HG03097 (cell line): Measurements from ENCODE around the gene ATXN1.
"Not testable (repeated sequence)": the region's sequence is repeated elsewhere in the genome, so short reads cannot be mapped to it uniquely, and the experiment has no call there.

Experiments used
- ATAC-seq: cut with Tn5 transposase; IDR thresholded peaks from one replicate; pipeline ENCODE4 v1.9.1; 2021; ENCODE audit not compliant: unreplicated experiment, low FRiP score

The ATXN1 gene

DNA sequence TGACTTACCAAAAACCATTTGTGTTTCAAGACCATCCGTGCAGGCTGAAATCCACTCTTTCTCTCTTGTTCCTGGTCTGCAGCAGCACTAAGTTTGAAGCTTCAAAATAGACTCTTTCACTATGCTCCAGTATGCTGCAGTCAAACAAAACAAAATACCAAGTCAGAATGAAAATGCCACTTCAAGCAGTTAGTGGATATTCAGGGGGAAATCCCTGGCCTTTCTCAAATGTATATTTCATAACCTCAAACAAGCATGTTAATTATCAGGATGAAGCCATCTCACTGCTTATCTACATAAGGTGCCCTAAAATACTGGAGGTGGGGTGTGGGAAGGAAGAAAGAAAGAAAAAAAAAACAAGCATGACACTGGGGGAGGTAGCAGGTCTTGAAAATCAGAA lies 103.5 kb downstream of the ATXN1 start:
- no peak for ATAC-seq

DNA sequence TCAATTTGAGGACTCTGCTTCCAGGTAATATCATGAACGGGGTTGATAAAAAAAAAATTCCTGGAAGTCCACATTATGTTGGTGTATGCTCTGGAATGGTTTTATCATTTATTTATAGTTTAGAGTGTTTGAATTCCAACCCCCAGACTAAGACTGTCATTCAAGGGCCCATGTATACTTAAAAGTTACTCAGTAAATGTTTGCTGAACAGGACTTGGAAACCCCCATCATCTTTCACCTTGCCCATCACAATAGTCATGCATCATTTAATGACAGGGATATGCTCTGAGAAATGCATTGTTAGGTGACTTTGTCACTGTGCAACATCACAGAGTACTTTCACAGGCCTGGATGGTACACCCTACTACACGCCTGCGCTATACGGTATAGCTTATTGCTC lies 104.8 kb downstream of the ATXN1 start:
- ATAC-seq, result no peak

DNA sequence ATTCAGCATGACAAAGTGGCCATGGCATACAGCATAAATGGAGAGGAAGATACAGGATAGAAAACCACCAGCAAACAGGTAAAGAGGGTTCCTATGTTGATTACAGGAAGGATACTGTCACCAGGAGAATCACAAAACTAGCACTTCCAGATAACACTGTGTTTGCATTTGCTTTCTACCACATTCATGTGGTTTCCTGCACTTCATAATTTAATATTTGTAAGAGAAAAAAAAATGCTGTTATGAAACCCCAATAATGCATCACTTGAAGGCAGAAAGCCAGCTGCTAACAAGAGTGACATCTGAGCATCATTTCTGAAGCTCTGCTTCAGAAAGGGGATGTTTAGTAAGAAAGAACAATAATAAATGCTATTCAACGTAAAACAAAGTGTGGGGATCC lies 106.6 kb downstream of the ATXN1 start:
- peak; percentile 43 for ATAC-seq

DNA sequence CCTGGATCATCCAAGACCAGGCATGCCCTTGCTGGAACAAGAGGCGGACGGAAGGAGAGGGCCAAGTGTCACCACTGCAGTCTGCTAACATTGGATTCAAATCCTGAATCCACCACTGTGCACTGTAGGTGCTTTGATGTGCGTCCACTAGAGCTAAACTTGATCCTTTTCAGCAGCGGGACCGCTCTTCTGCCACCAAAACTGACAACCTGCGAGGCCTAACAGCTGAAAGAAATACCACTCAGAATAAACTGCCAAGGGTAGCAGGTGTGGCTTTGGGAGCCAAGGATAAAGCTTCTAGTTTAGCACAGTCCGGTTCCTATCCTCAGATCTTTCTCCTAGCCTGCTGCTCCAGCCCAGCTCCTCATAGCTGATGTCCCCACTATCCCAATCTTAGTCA lies 108.0 kb downstream of the ATXN1 start:
- no peak for ATAC-seq

DNA sequence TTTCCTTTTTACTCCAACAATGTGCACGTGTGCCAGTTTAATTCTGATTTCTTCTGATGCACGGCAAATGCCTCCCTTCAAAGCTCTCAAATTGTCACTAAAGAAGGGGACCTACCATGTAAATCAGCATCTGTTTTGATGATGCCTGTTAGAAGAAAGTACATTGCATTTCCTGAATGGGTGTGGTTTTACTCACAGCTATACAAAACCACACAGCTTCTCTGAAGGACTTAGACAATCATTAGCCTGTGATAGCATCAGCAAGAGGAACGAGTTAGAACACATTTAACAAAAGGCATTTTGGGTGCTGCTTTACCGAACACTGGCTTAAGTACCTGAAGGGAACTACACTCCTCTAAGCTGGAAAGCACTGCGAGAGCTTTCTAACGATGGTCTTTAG lies 109.4 kb downstream of the ATXN1 start:
- peak; percentile 88 for ATAC-seq

DNA sequence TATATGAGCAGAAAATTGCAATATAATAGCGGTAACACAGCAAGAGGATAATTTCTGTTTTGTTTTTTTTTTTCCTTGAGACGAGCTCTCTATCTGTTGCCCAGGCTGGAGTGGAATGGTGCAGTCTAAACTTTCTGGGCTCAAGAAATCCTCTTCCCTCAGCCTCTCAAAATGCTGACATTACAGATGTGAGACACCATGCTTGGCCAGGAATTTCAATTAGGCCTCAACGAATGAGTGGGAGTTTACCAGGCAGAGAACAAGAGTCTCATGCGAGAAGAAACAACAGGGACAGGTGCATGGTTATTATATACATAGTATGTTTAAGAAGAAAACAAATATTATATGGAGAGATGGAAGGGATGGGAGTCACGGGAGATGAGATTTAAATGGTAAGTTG lies 111.4 kb downstream of the ATXN1 start:
- no peak for ATAC-seq

DNA sequence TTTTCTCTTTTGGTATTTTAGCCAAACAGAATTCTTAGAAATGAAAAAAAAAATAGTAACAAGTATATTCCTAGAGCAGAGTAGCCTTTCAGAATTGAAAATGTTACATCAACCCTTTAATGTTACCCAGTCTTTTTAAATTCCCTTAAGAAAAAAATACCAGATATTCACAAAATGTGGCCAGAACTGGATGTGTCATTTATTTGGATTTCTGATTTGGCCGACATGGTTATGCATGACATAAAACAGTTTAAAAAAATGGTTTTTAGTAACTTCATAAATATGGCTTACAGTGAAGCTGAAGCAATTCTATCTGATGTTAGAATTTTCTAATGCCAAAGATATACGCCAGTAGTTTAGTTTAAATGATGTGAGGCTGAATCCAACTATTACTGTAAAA lies 112.0 kb downstream of the ATXN1 start:
- no peak for ATAC-seq

DNA sequence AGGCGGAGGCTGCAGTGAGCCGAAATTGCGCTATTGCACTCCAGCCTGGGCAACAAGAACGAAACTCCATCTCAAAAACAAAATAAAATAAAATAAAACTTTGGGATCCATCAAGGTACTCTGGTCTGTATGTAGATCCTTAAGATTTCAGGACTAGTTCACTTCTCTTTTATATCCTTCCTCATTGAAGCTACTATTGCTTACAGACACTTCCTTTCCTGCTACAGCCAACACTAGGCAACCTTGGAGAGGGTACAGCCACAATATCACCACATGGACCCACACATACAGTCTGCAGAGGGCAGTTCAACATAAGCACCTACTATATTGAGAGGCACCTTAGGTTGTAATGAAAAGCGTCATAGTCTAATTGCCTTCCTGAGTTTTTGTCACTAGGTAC lies 113.3 kb downstream of the ATXN1 start:
- no peak for ATAC-seq

DNA sequence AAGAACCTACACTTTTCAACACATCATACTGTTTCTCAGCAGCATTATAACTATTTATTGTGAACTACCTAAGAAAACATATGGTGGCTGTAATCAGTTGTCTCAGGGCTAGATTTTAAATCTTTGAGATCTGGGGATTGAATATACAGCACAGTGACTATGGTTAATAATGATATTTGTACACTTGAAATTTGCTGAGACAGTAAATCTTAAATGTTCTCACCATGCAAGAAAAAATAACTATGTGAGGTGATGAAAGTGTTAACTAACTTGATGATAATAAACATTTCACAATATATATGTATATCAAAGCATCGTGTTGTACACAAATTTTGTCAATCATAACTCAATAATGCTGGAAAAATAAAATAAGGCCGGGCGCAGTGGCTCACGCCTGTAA lies 113.8 kb downstream of the ATXN1 start:
- no peak for ATAC-seq

DNA sequence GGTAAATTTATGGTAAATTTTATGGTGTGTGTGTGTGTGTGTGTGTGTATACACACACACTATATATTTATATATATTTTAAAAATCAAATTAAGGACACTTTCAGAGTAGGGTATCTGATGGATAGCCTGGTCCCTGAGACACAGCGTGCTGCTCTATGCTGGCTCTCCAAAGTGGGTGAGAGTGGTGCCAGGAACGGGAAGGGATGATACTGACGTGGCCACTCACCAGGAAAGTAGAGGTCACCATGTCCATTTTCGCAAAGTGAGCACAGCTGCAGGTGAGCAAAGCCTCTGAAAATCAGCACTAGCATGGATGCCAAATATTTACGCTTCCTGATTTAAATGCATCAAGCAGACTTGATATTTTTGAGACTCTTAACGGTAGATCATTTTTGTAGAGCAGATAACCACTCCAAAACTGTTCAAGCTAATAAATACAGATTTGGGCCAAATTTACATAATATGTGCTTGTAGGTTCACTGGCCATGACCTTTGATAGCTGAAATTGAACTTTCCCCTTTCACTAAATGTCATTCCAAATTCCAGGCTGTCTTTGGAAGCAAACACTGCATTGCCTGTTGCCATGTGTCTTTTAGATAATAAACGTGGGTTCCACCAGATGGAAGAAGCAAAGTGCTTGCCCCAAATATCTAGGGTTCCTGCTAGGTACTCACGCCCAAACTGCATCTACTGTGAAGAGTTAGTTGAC lies 116.6 kb downstream of the ATXN1 start:
- ATAC-seq, result no peak

DNA sequence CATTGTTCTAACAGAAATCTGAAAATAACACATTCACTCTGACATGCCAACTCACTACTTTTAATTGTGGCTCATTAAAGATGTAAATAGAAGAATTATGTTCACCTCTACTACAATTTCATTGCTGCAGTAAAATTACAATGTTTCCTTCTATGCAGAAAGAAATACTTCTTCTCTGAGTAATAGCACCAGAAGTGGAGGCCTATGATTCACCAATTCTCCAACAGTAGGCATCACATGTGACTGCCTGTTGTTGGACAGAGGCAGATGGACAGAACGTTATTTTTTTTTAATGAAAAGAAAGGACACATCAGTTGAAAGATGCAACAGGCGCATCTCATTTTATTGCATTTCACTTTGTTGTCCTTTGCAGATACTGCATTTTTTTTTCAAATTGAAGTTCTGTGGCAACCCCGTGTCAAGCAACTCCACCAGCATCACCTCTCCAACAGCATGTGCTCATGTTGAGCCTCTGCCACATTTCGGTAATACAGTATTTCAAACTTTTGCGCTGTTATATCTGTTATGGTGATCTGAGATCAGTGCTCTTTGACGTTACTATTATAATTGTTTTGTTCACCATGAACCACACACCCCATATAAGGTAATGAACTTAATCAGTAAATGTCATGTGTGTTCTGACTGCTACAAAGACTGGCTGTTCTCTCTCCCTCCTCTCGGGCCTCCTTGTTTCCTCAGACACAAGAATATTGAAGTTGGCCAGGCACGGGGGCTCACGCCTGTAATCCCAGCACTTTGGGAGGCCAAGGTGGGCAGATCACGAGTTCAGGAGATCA lies 121.4 kb downstream of the ATXN1 start:
- no peak for ATAC-seq

DNA sequence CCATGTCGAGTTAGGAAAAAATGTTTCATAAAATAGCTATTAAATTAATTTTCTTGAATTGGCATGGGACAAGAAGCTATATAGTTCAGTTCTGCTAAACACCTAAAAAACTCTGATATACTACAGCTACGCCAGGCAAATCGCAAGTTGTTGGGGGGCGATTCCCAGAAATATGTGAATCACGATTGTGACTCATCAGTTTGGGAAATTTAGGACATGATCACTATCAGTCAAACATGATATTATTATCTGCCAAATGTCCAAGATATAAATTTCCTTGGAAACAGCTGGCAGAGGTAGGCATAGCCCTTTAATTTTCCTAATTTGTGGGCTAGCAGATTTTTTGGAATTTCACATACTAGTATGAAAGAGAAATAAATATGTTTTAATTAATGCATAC lies 123.6 kb downstream of the ATXN1 start:
- ATAC-seq, result no peak

DNA sequence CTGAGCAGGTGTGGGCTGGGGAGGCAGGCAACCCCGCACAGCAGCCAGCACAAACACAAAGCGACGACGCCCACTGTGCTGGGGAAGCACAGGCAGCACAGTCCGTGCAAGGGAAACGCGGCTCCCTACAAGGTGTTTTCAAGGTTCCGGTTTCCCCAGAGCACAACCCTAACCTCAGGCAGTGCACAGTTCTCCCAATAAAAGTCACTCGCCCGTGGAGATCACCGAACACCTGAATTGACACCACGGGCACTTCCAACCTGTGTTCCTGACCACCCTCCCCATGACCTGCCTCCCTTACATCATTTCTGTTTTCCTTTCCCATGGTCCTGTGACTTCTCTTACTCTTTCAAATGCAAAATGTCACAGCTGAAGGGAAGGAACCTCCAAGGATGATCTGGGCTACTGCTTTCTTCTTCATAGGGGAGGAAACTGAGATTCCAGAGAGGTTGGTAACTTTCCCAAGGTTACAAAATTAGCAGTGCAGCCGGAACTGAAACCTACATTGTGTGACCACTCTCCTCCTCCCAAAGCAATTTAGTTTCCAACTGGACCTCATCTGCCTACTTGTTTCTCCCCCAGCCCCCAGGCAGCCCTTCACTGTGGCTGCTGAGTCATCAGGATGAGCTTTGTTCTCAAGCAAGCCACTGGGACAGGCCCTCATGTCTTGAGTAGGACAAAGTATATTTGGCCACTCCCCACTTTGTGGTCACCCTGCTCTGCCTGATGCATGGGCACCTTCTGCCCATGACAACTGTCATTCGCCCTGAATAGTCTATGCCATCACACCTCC lies 125.3 kb downstream of the ATXN1 start:
- no peak for ATAC-seq

DNA sequence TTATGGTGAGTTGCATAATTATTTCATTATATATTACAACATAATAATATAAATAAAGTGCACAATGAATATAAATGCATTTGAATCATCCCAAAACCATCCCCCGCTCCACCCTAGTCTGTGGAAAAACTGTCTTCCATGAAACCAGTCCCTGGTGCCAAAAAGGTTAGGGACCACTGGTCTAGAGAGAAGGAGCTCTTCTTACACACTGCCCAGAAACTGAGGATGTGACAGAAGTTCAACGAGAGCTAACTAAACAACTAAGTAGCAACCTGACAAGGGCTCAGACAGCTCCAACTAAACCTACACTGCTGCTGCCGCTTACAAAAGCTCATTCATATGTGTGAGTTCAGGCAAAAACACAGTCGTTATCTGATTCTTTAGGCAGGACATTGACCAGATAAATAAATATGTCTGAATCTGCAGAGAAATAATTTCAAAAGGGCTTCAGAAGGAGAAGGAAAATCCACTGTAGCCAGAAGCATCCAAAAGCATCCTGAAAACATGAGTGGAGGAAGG lies 125.9 kb downstream of the ATXN1 start:
- ATAC-seq, result no peak

DNA sequence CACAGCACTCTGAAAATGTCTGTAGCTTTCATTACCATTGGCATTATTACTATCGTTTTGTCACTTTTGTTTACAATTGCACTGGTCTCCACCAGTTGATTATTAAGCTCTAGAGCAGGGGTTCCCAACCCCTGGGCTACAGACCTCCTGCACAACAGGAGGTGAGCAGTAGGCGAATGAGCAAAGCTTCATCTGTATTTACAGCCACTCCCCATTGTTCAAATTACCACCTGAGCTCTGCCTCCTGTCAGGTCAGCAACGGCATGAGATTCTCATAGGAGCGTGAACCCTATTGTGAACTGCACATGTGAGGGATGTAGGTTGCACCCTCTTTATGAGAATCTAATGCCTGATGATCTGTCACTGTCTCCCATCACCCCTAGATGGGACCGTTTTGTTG lies 126.4 kb downstream of the ATXN1 start:
- ATAC-seq, result no peak

DNA sequence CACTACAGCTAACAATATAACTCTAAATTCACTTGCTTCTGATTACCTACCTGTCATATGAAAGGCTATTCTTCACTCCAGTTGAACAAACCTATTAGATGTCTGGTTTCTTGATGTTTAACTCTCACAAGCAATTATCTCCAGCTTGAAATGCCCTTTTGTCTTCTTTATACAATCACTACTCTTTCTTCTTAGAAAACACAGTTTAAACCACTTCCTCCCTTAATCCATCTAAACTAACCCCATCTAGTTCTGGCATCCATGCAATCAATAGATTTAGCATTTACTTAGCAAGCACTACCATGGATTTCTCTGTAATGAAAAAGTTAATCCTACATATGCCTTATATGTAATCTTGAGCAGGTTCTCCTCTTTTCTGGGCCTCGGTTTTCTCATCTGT lies 127.3 kb downstream of the ATXN1 start:
- ATAC-seq, result no peak

DNA sequence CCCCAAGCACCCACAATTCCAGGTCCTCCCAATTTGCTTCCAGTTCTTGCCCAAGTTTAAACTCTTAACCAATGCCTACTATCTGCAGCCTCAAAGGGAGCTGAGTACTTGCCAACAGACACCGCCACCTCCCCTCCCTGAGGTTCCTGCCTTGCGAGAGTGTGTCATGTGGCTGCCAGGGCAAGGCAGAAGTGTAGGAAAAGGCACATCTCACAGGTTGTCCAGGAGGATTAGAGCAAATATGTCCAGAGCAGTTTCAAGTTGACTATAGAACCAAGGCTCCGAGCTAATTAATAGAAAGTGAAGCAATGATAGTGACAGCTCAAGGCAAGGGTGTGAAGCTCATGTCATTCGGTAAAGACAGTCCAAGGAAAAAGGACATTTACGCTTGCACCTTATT lies 127.8 kb downstream of the ATXN1 start:
- ATAC-seq, result no peak

DNA sequence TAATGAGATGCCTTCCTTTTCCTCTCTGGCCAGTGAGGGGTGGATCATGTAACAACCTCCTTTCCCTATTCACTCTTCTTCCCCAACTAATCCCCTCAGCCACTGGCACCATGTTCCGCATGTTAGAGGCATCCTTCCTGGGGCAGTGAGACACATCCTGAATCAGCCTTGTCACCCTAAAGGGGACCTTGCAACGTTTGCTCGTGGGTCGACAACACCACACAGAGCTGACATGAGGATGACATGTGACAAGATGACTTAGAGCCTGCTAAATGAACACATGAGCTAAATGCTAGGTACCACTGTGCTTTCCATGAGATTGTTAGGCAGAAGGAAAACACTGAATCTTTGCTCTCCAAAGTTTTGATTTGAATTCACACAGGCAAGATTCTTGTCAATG lies 129.2 kb downstream of the ATXN1 start:
- no peak for ATAC-seq

DNA sequence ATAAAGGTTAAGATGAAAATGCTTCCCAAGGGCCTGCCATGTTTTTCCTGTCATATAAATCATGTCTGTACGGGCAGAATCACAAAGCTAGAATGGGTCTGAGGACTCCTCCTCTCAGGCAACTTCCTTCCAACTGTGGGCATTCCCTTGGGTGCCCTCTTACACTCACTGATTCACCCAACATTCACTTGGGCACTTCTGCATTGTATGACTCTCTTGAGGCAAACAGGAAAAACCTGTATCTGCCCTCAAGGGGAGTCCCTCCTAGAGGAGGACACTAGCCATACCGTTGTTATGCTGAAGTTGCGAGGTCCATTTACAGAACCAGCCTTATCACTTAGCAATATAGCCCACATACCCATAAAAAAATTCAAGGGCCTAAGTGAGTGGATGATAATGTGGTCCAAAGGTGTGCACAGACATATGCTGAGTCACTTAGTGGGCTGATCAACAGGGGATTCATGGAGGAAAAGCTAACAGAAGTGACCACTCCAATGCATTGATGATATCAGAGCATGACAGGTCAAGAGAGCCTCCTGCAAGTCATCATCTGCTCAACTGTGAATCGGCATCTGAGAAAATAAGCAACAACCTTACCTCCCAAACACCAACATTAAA lies 131.1 kb downstream of the ATXN1 start:
- ATAC-seq, result no peak

DNA sequence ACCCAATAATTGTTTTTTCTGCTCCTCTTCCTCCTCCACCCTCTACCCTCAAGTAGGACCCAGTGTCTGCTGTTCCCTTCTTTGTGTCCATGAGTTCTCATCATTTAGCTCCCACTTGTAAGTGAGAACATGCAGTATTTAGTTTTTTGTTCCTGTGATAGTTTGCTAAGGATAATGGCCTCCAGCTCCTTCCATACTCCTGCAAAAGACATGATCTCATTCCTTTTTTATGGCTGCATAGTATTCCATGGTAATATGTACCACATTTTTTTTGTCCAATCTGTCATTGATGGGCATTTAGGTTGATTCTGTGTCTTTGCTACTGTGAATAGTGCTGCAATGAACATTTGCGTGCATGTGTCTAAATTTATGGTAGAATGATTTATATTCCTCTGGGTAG lies 132.7 kb downstream of the ATXN1 start:
- ATAC-seq, result not testable (repeated sequence)

DNA sequence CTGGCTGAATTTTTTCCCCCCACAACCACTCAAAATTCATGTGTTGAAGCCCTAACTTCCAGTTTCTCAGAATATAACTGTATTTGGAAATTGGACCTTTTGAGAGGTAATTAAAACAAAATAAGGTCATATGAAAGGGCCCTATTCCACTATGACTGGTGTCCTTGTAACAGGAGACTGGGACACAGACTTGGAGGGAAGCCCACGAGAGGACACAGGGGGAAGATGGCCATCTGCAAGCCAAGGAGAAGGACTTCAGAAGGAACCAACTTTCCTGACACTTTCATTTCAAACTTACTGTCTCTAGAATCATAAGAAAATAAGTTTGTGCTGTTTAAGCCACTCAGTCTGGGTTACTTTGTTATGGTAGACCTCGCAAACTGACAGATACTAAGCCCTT lies 134.6 kb downstream of the ATXN1 start:
- ATAC-seq, result no peak
